Ascending aorta (tissue), 2 donors: ENCODE data around the gene SLBP. TPM values are rescaled to one million over a fixed set of nuclear protein-coding genes. Genes with fewer than 3 reads are reported as not detected.

Source experiments
- DNase-seq, 2 donors: peaks; one replicate each; pipeline ENCODE4 v3.0.0-alpha.2; 2019; ENCODE audit warnings: low spot score in 2 of 2
- H3K27ac ChIP-seq, 2 donors: fragments of 200-600 bp; sonication (generic); one replicate each; pipeline ENCODE4 v1.5.1; 2016 to 2017; ENCODE audit warnings: mild to moderate bottlenecking in 1 of 2
- H3K27me3 ChIP-seq: fragments of 200-600 bp; sonication (generic); one replicate; pipeline ENCODE4 v1.5.1; 2017
- H3K36me3 ChIP-seq, 2 donors: fragments of 200-600 bp; sonication (generic); one replicate each; pipeline ENCODE4 v1.5.1; 2016
- H3K4me1 ChIP-seq, 2 donors: fragments of 200-600 bp; sonication (generic); one replicate each; pipeline ENCODE4 v1.5.1; 2016 to 2017; ENCODE audit warnings: mild to moderate bottlenecking in 1 of 2
- H3K4me3 ChIP-seq, 2 donors: fragments of 200-600 bp; sonication (generic); one replicate each; pipeline ENCODE4 v1.5.1; 2016 to 2017; ENCODE audit warnings: mild to moderate bottlenecking in 1 of 2
- H3K9me3 ChIP-seq, 2 donors: fragments of 200-600 bp; sonication (generic); one replicate each; pipeline ENCODE4 v1.5.1; 2016
- intact Hi-C: fragments of 100-400 bp; cut with DNase I; formaldehyde crosslinking; loops from one replicate; pipeline ENCODE4 v1.15.1; 2023
- total RNA-seq: library from RNA; depleted of rRNA; stranded (reverse); fragments of >200 nt; gene quantifications from one replicate; pipeline ENCODE4 v1.1.0, GENCODE V29; 2016
- TF ChIP-seq, protein P1 (sequence below), 3 experiments: fragments of 200-600 bp in 2 of 3; fragments of 450-650 bp in 1 of 3; sonication (generic) in 2 of 3; IDR thresholded peaks; one replicate each; pipeline ENCODE4 v1.5.1; 2016 to 2019; ENCODE audit warnings: antibody characterized with exemption in 3 of 3, mild to moderate bottlenecking in 1 of 3, moderate library complexity in 1 of 3

SLBP gene
- 218 TPM for total RNA-seq

- Histone ChIP-seq H3K27me3 (no peaks in the 10 kb centered on the region), H3K4me3 (peak within 1 kb of the TSS; percentile 93 to 94), H3K9me3 (no peaks in the 10 kb centered on the region), H3K36me3 (peaks cover 5 to 7% of the 10 kb centered on the region in 2 donors), H3K4me1 (peaks cover 0 to 10% of the 10 kb centered on the region in 2 donors), H3K27ac (peak within 1 kb of the TSS; percentile 99 to 100)
- intact Hi-C loops, result loop anchor here (1.0 to 10.0 kb wide), 9 partner anchors 9 to 1580 kb away; partner anchors contain the start of genes ATP5ME, CTBP1, FAM53A and LETM1
- DNase-seq, result peak; percentile 86 to 98
- TF ChIP-seq, protein P1, sequence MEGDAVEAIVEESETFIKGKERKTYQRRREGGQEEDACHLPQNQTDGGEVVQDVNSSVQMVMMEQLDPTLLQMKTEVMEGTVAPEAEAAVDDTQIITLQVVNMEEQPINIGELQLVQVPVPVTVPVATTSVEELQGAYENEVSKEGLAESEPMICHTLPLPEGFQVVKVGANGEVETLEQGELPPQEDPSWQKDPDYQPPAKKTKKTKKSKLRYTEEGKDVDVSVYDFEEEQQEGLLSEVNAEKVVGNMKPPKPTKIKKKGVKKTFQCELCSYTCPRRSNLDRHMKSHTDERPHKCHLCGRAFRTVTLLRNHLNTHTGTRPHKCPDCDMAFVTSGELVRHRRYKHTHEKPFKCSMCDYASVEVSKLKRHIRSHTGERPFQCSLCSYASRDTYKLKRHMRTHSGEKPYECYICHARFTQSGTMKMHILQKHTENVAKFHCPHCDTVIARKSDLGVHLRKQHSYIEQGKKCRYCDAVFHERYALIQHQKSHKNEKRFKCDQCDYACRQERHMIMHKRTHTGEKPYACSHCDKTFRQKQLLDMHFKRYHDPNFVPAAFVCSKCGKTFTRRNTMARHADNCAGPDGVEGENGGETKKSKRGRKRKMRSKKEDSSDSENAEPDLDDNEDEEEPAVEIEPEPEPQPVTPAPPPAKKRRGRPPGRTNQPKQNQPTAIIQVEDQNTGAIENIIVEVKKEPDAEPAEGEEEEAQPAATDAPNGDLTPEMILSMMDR (IDR thresholded peaks at IDR 0.05), result no peak
These were observed at the start of gene SLBP for GRCh38 chr4:1712216-1713002. Gene SLBP, minus strand, starts transcription at chr4:1712319. Its CDS starts 131 bp downstream, at chr4:1712188.

DNA sequence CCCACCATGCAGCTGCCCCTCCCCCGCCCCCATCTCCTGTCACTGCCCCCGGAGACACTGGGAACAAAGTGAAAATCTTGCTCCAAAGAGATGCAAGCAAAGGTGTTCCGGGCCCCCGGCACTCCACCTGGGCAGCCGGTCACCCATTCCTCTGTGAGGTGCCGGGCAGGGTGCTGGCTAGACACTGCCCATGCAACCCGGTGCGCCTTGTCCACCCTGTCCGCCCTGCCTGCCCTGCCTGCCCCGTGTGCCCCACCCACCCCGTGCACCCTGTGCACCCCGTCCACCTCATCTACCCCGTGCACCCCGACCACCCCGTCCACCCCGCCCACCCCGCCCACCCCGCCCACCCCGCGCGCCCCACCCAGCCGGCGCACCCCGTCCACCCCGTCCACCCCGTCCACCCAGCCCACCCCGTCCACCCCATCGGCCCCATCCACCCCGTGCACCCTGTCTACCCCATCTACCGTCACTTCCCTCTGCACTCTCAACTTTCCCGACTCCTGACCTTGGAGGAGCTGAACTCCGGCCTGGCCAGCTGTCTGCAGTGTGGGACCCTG is 49.1 kb upstream of the SLBP start:
- TF ChIP-seq, protein P1 (IDR thresholded peaks at IDR 0.05), result no peak
- no peaks in the 10 kb centered on the region for H3K36me3 ChIP-seq
- DNase-seq, result no peak
- peaks cover 0 to 7% of the 10 kb centered on the region in 2 donors for H3K4me1 ChIP-seq
- no peaks in the 10 kb centered on the region for H3K9me3 ChIP-seq
- no peaks in the 10 kb centered on the region for H3K27me3 ChIP-seq
- intact Hi-C loops, result no loop called here
- no peak overlapping the region for H3K4me3 ChIP-seq
- H3K27ac ChIP-seq, result no peak overlapping the region

GRCh38 chr4:1760521-1761071 is 48.5 kb upstream of the SLBP start:
- H3K27ac ChIP-seq, result no peak overlapping the region
- H3K27me3 ChIP-seq, result no peaks in the 10 kb centered on the region
- no peaks in the 10 kb centered on the region for H3K9me3 ChIP-seq
- no peak for DNase-seq
- peaks cover 0 to 7% of the 10 kb centered on the region in 2 donors for H3K4me1 ChIP-seq
- no peaks in the 10 kb centered on the region for H3K36me3 ChIP-seq
- intact Hi-C loops, result no loop called here
- no peak overlapping the region for H3K4me3 ChIP-seq
- TF ChIP-seq, protein P1 (IDR thresholded peaks at IDR 0.05), result no peak

DNA sequence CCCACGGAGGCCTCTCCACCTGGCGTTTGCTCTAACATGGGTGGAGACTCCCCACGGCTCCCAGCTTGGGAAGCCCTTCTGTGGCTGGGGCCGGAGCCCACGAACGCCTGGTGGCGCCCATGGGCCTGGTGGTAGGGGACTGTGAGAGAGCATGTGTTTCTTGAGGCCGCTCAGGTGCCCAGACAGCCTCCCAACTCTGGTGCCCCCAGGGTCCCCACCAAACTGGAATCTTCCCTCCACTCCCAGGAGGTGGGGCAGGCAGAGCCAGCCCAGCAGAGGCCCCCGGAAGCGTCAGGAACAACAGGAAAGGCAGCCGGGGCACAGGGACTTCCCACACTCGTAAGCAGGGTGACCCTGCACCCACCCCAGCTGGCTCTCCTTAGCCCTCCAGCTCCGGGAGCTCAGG is 47.7 kb upstream of the SLBP start:
- intact Hi-C loops, result no loop called here
- DNase-seq, result no peak
- H3K9me3 ChIP-seq, result no peaks in the 10 kb centered on the region
- no peaks in the 10 kb centered on the region for H3K27me3 ChIP-seq
- H3K36me3 ChIP-seq, result no peaks in the 10 kb centered on the region
- no peak overlapping the region for H3K27ac ChIP-seq
- TF ChIP-seq, protein P1 (IDR thresholded peaks at IDR 0.05), result no peak
- H3K4me3 ChIP-seq, result no peak overlapping the region
- peaks cover 0 to 7% of the 10 kb centered on the region in 2 donors for H3K4me1 ChIP-seq

- Histone ChIP-seq H3K4me3 (no peak overlapping the region), H3K27ac (no peak overlapping the region), H3K27me3 (no peaks in the 10 kb centered on the region), H3K36me3 (no peaks in the 10 kb centered on the region), H3K4me1 (peaks cover 0 to 7% of the 10 kb centered on the region in 2 donors), H3K9me3 (no peaks in the 10 kb centered on the region)
- TF ChIP-seq, protein P1 (IDR thresholded peaks at IDR 0.05), result no peak
- no peak for DNase-seq
- intact Hi-C loops, result no loop called here
These were observed 47.2 kb upstream of the SLBP start for GRCh38 chr4:1759170-1759817.
